Adipose tissue (tissue), 3 donors: Measurements from ENCODE around the gene ASB7. TPM values are rescaled to one million over a fixed set of nuclear protein-coding genes. Genes with fewer than 3 reads are reported as not detected.
"Not testable (repeated sequence)": the region's sequence is repeated elsewhere in the genome, so short reads cannot be mapped to it uniquely, and the experiment has no call there.

Source experiments
- H3K27ac ChIP-seq: one replicate; pipeline ENCODE4 v1.5.1; 2013; ENCODE audit warnings: low read depth, low read length
- WGBS, 3 donors: extraction: QIAGEN DNeasy Blood & Tissue Kit; methylation state at CpG; one replicate each; pipeline ENCODE4 v1.1.7; 2013; 5-methylcytosine and 5-hydroxymethylcytosine counted together
- polyA plus RNA-seq, 3 donors: library from polyadenylated mRNA; stranded (reverse); fragments of 200-250 nt; gene quantifications; one replicate each; pipeline ENCODE4 v1.2.3, GENCODE V29; 2013
- donor health status: healthy with polysubstance abuse.
- donor health status: Bipolar disorder and iron deficiency.
- donor health status: healthy.

Gene ASB7
- polyA plus RNA-seq, 3 donors = 2.1 to 4.2 (median 3.0) TPM

DNA sequence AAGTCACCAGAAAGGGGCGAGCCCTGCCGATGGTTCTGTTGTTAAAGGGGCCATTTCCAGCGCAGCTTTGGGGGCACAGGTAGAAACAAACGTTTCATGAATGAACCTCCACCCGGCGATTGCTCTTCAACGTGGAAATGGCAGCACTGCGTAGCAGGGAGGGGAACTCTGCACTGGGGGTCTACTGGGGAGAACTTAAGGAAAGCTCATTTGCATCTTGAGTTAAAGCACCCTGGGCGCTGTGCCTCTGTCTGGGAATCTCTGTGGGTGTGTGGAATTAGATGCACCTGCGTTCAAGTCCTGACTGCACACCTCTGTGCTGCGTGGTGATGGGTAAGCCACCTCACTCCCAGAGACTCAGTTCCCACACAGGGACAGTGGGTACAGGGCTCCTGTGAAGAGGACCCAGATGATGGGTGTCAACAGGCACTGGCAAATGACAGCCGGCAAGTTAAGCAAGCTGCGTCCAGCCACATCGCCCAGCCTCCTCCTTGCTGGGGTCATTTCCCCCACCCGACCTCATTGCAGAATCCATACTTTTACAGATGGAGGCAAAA lies 68.8 kb downstream of the ASB7 start:
- H3K27ac ChIP-seq = no peak overlapping the region
- 86 to 92% (median 89%) methylated on average over 15 of the region's 15 CpGs for WGBS, 3 donors

- no peak overlapping the region for H3K27ac ChIP-seq
- 56 to 69% (median 65%) methylated on average over 13 of the region's 13 CpGs for WGBS, 3 donors
These were observed 69.6 kb downstream of the ASB7 start for GRCh38 chr15:100671858-100672543.

- 80 to 83% (median 81%) methylated on average over 5 of the region's 5 CpGs for WGBS, 3 donors
- H3K27ac ChIP-seq = no peak overlapping the region
These were observed 70.6 kb downstream of the ASB7 start for GRCh38 chr15:100672959-100673358.

- not testable (repeated sequence) for H3K27ac ChIP-seq
- 88 to 89% (median 89%) methylated on average over 5 of the region's 5 CpGs for WGBS, 3 donors
These were observed 76.8 kb downstream of the ASB7 start for GRCh38 chr15:100679151-100679550.

GRCh38 chr15:100680726-100681125 lies 78.3 kb downstream of the ASB7 start:
- WGBS, 3 donors = 74 to 90% (median 89%) methylated on average over 6 of the region's 6 CpGs
- no peak overlapping the region for H3K27ac ChIP-seq

- H3K27ac ChIP-seq = no peak overlapping the region
- 76 to 83% (median 81%) methylated on average over 3 of the region's 3 CpGs for WGBS, 3 donors
These were observed 79.0 kb downstream of the ASB7 start for GRCh38 chr15:100681335-100681746.

- no peak overlapping the region for H3K27ac ChIP-seq
- 51 to 64% (median 55%) methylated on average over 4 of the region's 4 CpGs for WGBS, 3 donors
These were observed 80.1 kb downstream of the ASB7 start for GRCh38 chr15:100682468-100682867.

DNA sequence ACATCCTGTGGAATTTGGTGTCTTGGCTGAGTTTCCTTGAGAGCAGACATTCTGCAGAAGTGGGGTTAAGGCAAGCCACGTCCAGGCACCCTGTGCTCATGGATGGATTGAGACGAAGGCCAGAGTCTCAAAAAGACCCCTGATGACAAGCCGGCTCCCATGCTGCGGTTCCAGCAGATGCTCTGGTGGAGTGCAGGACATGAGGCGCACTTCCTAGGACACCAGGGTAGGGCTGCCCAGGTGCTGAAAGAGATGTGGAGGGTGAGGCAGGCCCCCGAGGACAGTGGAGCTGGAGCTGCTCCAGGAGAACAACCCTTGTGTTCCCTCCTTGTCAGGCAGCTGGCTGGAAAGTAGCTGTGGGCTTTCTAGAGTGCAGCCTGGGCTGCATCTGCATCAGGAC lies 81.0 kb downstream of the ASB7 start:
- 71 to 85% (median 75%) methylated on average over 6 of the region's 6 CpGs for WGBS, 3 donors

DNA sequence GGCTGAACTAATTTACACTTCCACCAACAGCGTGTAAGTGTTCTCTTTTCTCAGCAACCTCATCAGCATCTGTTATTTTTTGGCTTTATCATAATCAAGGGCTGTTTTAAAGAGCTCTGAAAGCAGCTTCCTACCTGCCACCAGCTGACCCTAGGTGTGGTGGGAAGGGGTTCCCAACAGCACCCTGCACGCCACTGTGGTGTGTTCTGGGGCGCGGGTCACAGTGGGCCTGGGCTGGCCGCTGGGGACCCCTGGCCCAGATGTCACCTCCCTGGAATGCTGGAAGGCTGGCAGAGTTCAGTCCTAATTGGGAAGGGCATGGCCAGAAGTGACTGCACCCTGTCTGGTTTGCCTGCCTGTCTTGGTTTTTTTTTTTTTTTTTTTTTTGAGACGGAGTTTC lies 82.2 kb downstream of the ASB7 start:
- WGBS, 3 donors = 92 to 98% (median 95%) methylated on average over 6 of the region's 6 CpGs
- no peak overlapping the region for H3K27ac ChIP-seq

More for the DNA sequence above, 81.0 kb downstream of the ASB7 start:
- no peak overlapping the region for H3K27ac ChIP-seq

GRCh38 chr15:100686021-100686724 lies 83.8 kb downstream of the ASB7 start:
- no peak overlapping the region for H3K27ac ChIP-seq
- 58 to 67% (median 67%) methylated on average over 23 of the region's 23 CpGs for WGBS, 3 donors

GRCh38 chr15:100686725-100687473 lies 84.5 kb downstream of the ASB7 start:
- peak overlapping the region; percentile 29 for H3K27ac ChIP-seq
- WGBS, 3 donors = 62 to 80% (median 70%) methylated on average over 15 of the region's 15 CpGs

DNA sequence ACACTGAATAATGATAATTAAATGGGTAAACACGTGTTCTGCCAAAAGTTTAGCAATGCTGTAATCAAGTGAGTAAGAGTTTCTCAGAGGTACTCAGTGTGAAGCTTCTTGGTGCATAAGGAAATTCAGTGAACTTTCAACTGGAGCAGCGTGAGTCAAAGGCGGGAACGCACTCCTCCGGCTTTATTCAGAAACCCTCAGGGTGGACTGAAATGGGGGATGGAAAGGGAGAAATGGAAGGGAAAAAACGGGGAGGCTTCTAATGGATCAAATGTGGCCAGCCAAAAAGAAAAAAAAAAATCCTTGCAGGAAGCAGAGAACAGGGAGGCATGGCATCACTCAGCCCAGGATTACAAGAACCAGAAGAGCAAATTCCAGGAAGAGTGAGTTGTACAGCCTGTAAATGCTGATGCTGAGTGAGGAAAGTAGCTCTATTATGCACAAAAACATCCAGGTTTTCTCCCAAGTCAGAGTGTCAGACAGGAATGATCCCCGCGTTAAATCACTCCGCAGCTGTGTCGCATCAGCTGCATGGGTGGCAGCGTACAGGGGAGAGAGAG lies 85.3 kb downstream of the ASB7 start:
- 43 to 53% (median 49%) methylated on average over 11 of the region's 11 CpGs for WGBS, 3 donors

GRCh38 chr15:100688549-100689120 lies 86.2 kb downstream of the ASB7 start:
- WGBS, 3 donors = 66 to 82% (median 79%) methylated on average over 13 of the region's 13 CpGs
- peak overlapping the region; percentile 87 for H3K27ac ChIP-seq

More for the DNA sequence above, 85.3 kb downstream of the ASB7 start:
- peak overlapping the region; percentile 87 for H3K27ac ChIP-seq

DNA sequence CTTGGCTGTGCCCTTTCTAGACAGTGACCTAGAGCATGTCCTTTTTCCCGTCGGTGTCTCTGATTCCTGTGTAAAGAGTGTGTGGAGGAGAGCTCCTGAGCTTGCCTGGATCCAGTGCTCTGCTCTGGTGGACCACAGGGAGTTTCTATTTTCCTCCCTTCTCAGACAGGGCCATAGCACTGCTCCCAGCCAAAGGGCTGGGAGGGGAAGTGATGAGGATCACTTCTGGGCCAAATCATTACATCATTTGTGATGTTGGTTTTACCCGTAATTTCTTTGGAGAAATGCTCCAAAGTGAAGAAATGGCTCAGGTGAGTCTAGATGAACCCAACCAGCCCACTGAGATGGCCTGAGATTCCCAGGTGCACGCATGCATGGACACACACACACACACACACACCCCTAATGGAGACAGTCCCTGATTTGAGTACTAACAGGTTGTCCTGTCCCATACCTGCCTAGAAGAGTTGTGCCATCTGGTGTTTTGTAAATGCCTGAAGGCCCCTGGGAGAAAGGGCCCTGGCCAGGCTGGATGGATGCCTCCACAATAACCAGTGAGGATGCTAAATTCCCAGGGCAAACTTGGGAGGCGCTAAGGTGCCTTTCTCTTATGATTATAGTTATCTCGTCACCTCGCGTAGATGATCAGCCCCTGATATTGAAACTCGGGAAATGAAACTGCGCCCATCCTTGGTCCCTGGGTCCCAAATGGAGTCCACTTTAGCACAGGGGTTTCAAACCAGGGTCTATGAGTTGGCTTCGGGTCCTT lies 86.9 kb downstream of the ASB7 start:
- WGBS, 3 donors = 84 to 90% (median 87%) methylated on average over 11 of the region's 11 CpGs
- H3K27ac ChIP-seq = no peak overlapping the region

GRCh38 chr15:100690032-100690794 lies 87.8 kb downstream of the ASB7 start:
- WGBS, 3 donors = 83 to 87% (median 86%) methylated on average over 18 of the region's 18 CpGs
- no peak overlapping the region for H3K27ac ChIP-seq

DNA sequence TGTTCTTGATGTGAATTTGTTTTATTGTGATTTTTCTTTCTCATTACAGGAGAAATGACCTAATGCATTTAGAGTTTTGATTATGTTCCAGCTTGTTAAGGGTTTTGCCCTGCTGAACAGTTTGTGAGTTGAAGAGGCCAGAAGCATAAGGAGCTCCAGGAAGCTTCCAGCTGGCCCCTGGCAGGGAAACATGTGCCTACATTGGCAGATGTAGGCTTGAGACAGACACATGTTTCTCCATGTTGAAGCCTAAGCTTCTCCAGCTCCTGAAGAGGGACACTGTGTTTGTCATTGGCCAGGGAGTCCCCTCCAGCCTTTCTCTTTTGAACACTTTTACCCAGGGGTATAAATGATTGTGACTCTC lies 88.4 kb downstream of the ASB7 start:
- no peak overlapping the region for H3K27ac ChIP-seq

DNA sequence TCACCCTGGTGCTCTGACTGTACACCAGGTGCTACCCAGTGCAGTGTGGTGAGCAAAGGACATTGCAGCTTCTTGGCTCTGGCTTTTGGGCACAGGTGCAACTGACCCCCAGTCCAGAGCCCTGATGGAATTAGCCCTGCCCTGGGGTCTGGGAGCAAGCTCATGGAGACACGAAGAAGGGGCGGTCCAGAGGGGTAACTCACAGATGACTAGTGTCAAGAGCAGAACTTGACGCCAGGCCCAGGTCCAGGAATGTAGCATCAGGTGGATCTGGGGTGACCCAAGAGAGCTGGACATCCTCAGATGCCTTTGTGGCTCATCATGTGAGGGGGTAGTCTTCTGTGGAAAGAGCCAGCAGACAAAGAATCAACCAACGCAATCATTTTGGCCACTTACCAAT lies 88.9 kb downstream of the ASB7 start:
- 93 to 95% (median 93%) methylated on average over 4 of the region's 4 CpGs for WGBS, 3 donors
- no peak overlapping the region for H3K27ac ChIP-seq
